Tongue (tissue), 2 donors: ENCODE results near the gene EMX2. TPM values are rescaled to one million over a fixed set of nuclear protein-coding genes. Genes with fewer than 3 reads are reported as not detected.
"Not testable (repeated sequence)": the region's sequence is repeated elsewhere in the genome, so short reads cannot be mapped to it uniquely, and the experiment has no call there.

Experiments
- DNase-seq: peaks from one replicate; pipeline ENCODE4 v3.0.0-alpha.2; 2015
- total RNA-seq: library from RNA; depleted of rRNA; stranded (reverse); fragments of >200 nt; gene quantifications from one replicate; pipeline ENCODE4 v1.2.3, GENCODE V29; 2014

The EMX2 gene
- total RNA-seq, 1 donor from 2014 or later: 1.9 TPM

GRCh38 chr10:117562220-117562619 is 19.7 kb downstream of the EMX2 start:
- DNase-seq: no peak

GRCh38 chr10:117562896-117563737 is 20.6 kb downstream of the EMX2 start:
- no peak for DNase-seq

GRCh38 chr10:117563780-117564179 is 21.2 kb downstream of the EMX2 start:
- no peak for DNase-seq

GRCh38 chr10:117565068-117565467 is 22.5 kb downstream of the EMX2 start:
- DNase-seq: no peak

- DNase-seq: peak; percentile 50
Observed at GRCh38 chr10:117568334-117568733, 25.8 kb downstream of the EMX2 start.

- no peak for DNase-seq
Observed at GRCh38 chr10:117569610-117570390, 27.3 kb downstream of the EMX2 start.

- DNase-seq: no peak
Observed at GRCh38 chr10:117570880-117571279, 28.3 kb downstream of the EMX2 start.

GRCh38 chr10:117574498-117575146 is 32.1 kb downstream of the EMX2 start:
- no peak for DNase-seq

- no peak for DNase-seq
Observed at GRCh38 chr10:117578490-117578889, 35.9 kb downstream of the EMX2 start.

GRCh38 chr10:117578999-117579590 is 36.5 kb downstream of the EMX2 start:
- DNase-seq: no peak

- no peak for DNase-seq
Observed at GRCh38 chr10:117581961-117582360, 39.4 kb downstream of the EMX2 start.

GRCh38 chr10:117584831-117585230 is 42.3 kb downstream of the EMX2 start:
- not testable (repeated sequence) for DNase-seq

- DNase-seq: no peak
Observed at GRCh38 chr10:117587036-117587435, 44.5 kb downstream of the EMX2 start.

- no peak for DNase-seq
Observed at GRCh38 chr10:117590101-117590875, 47.7 kb downstream of the EMX2 start.

GRCh38 chr10:117591043-117591442 is 48.5 kb downstream of the EMX2 start:
- no peak for DNase-seq

GRCh38 chr10:117594722-117595121 is 52.2 kb downstream of the EMX2 start:
- DNase-seq: no peak

GRCh38 chr10:117596706-117597105 is 54.2 kb downstream of the EMX2 start:
- DNase-seq: no peak

- DNase-seq: no peak
Observed at GRCh38 chr10:117597216-117597615, 54.7 kb downstream of the EMX2 start.
